Activated T-helper 9 cell treated with anti-CD3 and anti-CD28 coated beads, Interleukin-2, amount 50 U/mL, for 16 hours (primary cell): ENCODE results near the gene PARP9.

Experiments
- DNase-seq: peaks from one replicate; pipeline ENCODE4 v3.0.0-alpha.2; 2020; ENCODE audit warnings: low read depth

Gene PARP9

GRCh38 chr3:122484985-122485384 lies 79.1 kb downstream of the PARP9 start:
- DNase-seq = no peak

GRCh38 chr3:122481390-122481789 lies 82.7 kb downstream of the PARP9 start:
- DNase-seq = no peak
